Muscle of back (tissue), 13 donors: ENCODE results near the gene APOLD1. TPM values are rescaled to one million over a fixed set of nuclear protein-coding genes. Genes with fewer than 3 reads are reported as not detected.
"Not testable (repeated sequence)": the region's sequence is repeated elsewhere in the genome, so short reads cannot be mapped to it uniquely, and the experiment has no call there.

Experiments used
- DNase-seq, 3 donors: peaks; one replicate each; pipeline versions ENCODE4 v3.0.0 to v3.0.0-alpha.2; 2013
- long read RNA-seq, 9 donors: transcript quantifications; one replicate each; lab custom pipeline, GENCODE V29; 2026
- polyA plus RNA-seq, 10 donors: library from polyadenylated mRNA; unstranded; fragments of 120-200 nt; gene quantifications; one replicate each; pipeline ENCODE4 v1.2.1, GENCODE V29; 2013; ENCODE audit not compliant: insufficient read length in 10 of 10

Gene APOLD1, protein sequence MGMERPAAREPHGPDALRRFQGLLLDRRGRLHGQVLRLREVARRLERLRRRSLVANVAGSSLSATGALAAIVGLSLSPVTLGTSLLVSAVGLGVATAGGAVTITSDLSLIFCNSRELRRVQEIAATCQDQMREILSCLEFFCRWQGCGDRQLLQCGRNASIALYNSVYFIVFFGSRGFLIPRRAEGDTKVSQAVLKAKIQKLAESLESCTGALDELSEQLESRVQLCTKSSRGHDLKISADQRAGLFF
- 10 to 100 TPM in 6 of 10 donors, 1 to 10 TPM in 4; 6.9 to 22.2 (median 11.3) TPM for polyA plus RNA-seq
- long read RNA-seq, donor 1, full-length matches to known transcripts: 4 of 4 reads
- long read RNA-seq, donor 1, partial matches to known transcripts: 0 of 4 reads
- long read RNA-seq, donor 1, other reads (novel, unspliced or antisense): 0 of 4 reads
- long read RNA-seq, donor 2, full-length matches to known transcripts: 2 of 2 reads
- long read RNA-seq, donor 2, partial matches to known transcripts: 0 of 2 reads
- long read RNA-seq, donor 2, other reads (novel, unspliced or antisense): 0 of 2 reads
- long read RNA-seq, donor 3: 0 reads
- long read RNA-seq, donor 4, full-length matches to known transcripts: 2 of 10 reads
- long read RNA-seq, donor 4, partial matches to known transcripts: 8 of 10 reads
- long read RNA-seq, donor 4, other reads (novel, unspliced or antisense): 0 of 10 reads
- long read RNA-seq, donor 5, full-length matches to known transcripts: 3 of 3 reads
- long read RNA-seq, donor 5, partial matches to known transcripts: 0 of 3 reads
- long read RNA-seq, donor 5, other reads (novel, unspliced or antisense): 0 of 3 reads
- long read RNA-seq, donor 6: 0 reads
- long read RNA-seq, donor 7, full-length matches to known transcripts: 6 of 6 reads
- long read RNA-seq, donor 7, partial matches to known transcripts: 0 of 6 reads
- long read RNA-seq, donor 7, other reads (novel, unspliced or antisense): 0 of 6 reads
- long read RNA-seq, donor 8, full-length matches to known transcripts: 2 of 2 reads
- long read RNA-seq, donor 8, partial matches to known transcripts: 0 of 2 reads
- long read RNA-seq, donor 8, other reads (novel, unspliced or antisense): 0 of 2 reads
- long read RNA-seq, donor 9, full-length matches to known transcripts: 1 of 1 reads
- long read RNA-seq, donor 9, partial matches to known transcripts: 0 of 1 reads
- long read RNA-seq, donor 9, other reads (novel, unspliced or antisense): 0 of 1 reads

DNA sequence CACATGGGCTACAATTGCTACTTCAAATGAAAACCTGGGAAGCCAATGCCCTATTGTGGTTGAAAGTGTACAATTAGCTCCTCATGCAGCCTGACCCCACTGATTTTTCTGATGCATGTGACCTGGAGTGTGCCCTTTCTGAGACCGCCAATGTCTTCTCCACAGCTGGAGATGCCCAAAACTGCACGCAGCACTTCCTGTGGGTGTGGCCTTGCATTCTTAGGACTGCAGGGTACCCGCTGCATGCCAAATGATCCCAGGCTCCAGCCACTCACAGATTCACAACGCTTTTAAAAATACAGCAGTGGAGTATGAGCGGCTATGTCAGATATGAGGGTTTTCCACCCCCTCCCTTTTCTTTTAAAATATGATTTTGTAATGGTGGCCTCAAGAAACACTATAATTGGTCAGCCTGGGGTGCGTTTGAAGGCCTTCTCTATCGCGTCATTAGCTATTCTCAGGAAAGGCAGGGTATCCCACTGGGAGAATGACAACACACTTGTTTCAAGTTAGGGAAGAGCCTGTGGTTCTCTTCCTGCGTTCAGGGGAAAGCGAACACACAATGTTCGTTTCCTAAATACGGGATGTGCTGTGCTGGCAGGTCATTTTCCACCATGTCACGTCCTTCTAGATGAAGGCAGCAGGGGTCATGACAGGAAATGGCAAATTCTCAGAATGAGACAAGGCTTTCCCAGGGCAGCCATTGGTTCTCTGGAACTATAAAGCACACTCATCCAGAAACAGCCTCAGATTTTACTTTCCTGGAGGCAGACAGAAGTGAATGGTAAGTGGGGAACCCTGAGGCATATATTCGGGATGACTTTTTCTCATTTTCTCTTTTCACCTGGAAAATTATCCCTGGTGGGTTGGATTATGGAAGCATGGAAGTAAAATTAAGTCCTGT, at the start of gene APOLD1:
Gene APOLD1, plus strand, starts transcription at position 749 of the 904 bp plus-strand sequence. Its CDS starts 33 bp downstream, at position 782.
- peak; percentile 38 to 73 (median 54) for DNase-seq

DNA sequence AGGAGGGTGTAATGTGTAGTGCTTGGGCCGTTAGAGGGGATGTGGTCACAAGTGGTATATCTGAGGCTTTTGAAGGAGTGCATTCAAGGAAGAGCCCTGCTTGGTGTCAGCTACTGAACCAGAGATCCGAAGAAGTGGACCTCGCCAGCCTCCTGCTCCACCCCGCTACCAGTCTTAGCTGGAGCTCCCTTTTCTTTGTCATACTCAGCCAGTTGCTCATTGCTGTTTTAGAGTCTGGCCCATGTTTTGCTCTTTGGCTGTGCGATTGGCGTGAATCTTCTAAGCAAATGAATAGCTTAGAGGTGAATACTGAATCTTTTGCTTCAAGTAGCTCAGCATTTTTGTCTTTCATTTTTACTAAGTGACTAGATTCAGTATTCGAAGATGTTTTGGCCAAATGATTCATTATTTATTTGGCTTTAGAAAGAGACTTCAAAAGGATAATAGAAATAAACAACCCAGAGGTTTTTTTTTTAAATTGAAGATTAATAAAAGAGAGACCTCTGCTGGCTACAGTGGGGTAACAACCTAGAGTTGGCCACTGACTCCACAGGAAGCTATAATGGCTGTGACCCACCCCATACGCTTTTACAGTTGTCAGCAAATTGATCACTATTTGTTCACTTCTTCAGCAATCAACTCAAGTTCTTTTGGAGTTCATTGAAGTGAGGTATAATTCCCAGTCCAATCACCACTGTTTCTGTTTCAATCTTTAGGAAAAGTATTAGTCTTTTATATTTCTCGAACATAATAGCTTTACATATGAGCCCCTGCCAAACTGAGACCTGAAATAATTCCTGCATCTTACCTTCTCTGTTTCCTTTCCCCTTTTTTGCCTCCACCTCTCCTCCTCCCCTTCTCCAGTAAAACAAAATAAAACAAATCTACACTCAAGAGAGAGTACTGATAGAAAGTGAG, 48.4 kb upstream of the APOLD1 start:
- peak in 2 of 3 donors; percentile 40 to 60 for DNase-seq

DNA sequence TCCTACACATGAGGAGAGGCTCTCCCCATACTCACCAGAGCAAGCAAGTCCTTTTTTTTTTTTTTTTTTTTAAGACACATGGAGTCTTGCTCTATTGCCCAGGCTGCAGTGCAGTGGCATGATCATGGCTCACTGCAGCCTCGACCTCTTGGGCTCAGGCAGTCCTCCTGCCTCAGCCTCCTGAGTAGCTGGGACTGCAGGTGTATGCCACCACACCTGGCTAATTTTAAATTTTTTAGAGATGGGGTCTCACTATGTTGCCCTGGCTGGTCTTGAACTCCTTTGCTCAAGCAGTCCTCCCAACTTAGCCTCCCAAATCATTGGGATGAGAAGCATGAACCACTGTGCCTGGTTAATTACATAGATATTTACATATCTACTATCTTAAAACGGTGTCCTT, 47.3 kb upstream of the APOLD1 start:
- not testable (repeated sequence) for DNase-seq

DNA sequence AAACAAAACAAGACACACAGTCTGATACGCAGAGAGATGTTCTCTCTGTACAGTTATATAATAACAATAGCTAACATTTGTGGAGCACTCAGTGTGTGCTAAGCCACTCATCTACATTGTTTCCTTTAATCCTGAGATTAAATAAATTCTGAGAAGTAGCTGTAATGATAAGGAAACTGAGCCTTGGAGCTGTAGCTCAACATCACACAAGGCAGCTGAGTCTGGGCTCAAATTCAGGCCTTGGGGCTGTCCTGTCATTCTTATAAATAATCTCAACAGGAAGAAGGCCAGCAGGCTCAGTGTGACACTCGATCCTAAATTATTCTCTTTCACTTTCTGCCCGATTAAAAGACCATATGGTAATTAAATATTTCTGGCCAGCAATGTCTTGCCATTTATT, 43.8 kb upstream of the APOLD1 start:
- peak in 1 of 3 donors; percentile 40 for DNase-seq

DNA sequence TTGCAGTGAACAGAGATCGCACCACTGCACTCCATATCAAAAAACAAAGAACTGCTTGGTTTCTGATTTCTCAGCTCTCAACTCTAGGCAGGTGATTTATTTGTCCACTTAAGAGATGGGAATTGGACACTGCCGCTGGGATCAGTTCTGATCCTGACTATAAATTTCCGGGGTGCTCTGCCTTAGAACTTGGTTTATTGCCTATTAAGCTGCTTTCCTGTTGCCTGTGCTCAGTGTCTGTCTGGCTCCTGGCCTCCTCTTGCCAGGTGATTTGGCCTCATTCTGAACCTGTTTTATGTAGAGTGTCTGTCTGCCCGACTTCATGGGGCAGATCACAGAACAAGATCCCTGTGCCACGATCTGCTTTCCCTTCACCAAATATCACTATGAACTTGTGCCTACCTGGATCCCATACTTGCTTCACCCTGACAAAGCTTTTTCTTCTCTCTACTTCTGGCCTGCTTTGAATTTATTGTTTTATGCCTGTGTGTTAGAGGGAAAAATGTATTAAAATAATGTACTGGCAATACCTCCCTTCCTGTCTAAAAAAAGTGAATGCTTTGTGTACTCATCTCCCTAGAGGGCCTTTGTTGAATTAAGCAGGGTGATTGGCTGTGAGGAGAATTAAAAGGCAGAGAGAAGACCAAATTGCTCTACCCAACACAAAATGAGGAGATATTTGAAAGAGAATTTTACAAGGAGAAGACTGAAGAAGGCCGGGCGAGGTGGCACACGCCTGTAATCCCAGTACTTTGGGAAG, 40.7 kb upstream of the APOLD1 start:
- DNase-seq: no peak

DNA sequence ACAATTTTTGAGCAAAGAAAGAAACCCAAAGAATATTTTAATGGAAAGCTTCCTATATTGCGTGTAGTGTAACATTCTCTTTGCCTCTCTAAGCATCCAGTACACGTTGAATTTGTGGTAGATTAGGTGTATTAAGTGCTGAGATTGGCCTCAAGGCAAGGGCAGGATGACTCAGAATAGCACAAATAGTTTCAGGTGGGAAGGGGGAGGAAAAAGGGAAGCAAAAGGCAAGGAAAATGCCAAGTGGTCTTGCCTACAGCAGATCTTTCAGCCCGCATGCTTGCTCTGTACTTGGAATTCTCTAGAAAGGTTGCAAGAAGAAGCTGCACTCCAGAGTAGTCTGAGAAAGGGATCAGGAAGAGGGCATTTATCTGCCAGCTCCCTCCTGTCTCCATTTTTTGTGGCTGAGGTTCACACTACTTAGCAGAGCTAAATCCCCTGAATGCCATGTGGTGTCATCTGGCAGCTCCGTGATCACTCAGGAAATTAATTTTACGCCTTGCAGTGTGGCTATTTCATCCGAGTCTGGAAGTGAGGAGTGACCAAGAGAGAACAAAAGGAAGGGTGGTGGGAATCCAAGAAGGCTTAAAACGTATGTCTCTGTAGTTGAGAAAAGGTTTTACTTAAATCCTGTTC, 39.8 kb upstream of the APOLD1 start:
- no peak for DNase-seq

DNA sequence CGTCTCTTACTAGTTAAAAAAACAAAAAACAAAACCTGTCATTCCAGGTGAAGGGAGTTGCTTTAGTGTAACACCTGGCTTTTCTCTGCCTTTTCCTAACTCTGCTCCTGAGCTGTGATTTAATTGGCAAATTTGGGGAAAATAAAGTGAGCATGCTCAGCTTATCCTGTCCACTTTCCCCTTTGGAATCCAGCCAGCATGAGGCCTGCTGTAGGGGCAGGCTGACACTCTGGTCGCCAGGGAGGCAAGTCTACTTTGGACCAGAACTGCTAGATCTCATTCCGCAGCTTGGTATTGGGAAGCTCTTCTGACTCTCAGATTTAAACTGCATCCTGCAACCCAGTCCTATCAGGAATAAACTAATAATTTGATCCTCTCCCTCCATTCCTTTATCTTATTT, 38.2 kb upstream of the APOLD1 start:
- DNase-seq: no peak

DNA sequence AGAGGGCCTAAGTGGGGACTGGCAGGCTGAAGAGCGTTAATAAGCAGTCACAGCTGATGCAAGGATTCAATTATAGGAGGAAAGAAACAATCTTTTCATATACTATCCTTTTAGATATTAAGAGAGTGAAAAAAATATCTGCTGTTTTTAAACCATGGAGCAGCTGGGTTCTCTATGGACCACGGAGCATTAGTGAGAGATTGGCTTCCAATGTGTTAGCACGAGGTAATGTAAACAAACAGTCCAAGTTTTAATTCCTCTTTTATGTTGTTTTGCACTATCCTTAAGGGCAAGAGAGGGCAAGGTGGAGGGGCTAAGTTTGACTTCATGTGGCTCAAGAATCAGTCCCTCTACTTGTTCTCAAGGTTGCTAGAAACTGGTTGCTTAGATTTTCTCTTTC, 37.4 kb upstream of the APOLD1 start:
- no peak for DNase-seq

DNA sequence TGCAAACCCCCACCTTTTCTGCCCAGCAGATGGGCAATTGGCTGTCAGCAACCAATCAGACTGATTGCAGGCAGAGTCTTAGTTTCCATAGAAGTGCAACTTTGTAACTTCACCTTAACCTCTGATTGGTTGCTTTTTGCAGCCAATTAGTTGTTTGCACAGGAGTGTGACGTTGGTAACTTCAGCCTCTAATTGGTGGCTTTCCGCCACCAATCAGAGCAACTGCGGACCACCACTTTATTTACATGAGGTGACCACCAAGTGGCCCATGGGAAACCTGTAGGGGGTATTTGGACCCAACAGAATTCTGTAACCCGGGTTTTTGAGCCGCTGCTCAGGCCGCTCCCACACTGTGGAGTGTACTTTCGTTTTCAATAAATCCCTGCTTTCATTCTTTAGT, 36.0 kb upstream of the APOLD1 start:
- no peak for DNase-seq

DNA sequence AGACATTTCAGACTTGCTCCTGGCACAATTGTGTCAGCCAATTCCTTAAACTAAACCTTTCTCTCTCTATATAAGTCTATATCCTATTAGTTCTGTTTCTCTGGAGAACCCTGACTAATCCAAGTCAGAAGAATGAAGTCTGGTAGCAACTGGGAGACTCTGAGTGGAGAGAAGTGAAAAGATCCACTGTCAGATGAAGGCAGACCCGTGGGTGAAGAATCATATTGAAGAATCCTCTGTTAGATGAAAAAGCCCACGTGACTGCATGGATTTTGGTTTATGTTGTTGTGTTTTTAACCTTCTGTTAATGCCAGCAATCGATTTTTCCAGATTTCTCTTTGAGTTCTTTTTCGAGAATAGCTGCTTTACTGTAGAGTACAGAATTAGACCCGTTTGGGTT, 29.5 kb upstream of the APOLD1 start:
- DNase-seq: no peak

DNA sequence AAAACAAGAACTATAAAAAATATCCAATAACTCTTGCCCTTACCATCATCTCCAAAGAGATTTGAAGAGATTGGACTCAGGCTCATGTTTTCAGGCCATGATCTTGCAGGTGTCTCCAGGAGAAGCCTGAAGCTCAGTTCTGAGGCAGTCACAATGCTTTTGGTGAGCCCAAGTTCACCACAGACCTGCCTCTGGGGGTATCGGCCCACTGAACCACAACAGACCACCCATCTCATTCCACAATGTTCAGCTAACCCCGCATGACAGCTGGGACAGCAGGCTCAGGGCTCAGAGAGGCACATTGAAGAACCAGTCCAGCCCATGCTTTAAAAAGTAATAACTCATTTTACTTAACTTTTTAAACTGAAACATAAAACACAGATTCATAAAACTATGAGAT, 28.3 kb upstream of the APOLD1 start:
- no peak for DNase-seq

DNA sequence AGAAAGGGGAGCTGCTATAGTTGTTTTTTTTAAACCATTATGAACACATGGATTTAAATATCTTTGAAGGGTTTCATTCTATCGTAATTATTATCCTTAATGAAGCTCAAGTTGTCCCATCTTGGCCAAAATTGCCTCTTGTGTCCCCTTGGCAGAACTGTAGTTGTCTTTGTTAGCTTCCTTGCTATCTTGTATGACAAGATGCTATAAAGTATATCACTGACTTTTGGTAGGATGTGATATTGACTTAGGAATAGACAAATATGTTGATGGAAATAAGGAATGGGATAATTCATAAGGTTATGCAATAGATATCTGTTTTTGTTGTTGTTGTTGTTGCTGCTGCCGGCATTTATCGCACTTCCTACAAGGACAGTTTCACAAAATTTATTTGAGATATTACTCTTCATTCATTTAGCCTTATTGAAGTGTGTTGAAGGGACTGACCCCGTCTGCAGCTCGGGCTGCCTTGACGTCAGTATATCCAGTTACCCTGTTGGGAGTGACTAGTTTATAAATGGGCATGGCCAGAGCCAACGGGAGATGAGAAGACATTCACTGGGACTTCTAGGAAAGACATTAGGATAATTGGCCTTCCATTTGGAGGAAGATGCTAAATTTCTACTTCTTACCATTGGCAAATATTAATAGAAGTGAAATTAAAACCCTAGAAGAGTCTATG, 26.1 kb upstream of the APOLD1 start:
- no peak for DNase-seq

DNA sequence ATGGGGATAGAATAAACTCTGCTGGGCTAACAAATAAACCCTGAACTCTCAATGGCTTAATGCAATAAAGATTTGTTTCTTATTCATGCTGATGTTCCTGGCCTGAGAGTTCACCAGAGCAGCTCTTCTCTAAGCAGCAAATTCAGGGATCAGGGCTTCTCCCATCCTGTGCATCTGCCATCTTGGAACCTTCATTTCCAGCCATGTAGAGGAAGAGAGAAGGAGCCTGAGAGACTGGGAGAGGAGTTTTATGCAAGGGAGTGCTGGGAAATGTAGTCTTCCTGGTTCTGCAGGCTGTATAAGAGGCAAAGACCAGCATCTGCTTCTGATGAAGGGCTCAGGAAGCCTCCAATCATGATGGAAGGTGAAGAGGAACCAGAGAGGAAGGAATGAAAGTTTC, 20.6 kb upstream of the APOLD1 start:
- no peak for DNase-seq

DNA sequence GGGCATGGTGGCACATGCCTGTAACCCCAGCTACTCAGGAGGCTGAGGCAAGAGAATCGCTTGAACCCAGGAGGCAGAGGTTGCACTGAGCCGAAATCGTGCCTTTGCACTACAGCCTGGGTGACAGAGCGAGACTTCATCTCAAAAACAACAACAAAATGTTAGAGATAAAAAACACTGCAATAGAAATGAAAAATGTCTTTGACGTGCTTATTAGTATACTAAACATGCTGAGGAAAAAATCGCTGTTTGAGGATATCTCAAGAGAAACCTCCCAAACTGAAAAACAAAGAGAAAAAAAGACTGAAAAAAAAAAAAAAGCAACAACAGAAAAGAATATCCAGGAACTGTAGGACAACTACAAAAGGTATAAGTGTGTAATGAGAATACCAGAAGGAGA, 15.2 kb upstream of the APOLD1 start:
- DNase-seq: no peak

DNA sequence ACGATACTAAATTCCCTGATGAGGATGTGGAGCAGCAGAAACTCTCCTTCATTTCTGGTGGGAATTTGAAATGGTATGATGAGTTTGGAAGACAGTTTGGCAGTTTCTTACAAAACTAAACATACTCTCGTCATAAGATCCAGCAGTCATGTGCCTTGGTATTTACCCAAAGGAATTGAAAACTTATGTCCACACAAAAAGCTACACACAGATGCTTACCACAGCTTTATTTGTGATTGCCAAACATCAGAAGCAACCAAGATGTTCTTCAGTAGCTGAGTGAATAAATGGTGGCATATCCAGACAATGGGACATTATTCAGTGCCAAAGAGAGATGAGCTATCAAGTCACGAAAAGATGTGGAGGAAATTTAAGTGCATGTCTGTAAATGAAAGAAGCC, 10.7 kb upstream of the APOLD1 start:
- DNase-seq: no peak

DNA sequence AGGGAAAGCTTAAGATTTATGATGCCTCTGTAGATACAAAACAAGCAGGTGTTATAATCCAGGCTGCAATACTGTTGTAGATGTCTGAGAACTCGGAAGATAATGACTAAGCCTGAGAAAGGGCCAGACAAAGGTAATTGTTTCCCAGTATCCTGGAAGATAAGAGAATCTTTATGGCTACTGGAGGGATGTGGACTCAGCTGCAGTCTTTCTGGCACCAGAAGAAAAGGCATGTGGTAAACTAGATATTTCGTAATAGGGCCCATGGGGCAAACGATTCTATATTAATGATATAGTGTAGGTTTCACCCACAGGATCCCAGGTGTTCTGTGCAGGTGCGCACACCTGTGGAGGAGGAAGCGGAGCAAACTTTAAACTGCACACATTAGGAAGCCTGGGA, 9.2 kb upstream of the APOLD1 start:
- DNase-seq: no peak

DNA sequence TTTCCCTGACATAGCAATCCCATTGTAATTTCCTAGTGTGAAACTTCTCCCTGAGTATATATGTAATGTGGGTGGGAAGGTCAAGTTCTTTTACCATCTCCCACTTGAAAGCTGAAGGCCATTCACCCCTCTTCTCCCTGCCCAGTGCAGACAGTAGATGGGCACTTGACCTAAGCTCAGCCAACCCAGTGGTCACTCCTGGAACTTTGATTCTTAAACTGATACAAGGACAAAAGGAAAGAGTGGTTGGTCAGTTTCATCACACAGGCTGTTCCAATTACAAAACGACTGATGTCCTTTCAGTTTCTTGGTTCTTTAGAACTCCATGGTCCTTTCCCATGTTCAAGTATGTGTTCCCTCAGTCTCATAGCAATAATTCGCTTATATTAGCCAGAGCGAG, 8.4 kb upstream of the APOLD1 start:
- DNase-seq: no peak

DNA sequence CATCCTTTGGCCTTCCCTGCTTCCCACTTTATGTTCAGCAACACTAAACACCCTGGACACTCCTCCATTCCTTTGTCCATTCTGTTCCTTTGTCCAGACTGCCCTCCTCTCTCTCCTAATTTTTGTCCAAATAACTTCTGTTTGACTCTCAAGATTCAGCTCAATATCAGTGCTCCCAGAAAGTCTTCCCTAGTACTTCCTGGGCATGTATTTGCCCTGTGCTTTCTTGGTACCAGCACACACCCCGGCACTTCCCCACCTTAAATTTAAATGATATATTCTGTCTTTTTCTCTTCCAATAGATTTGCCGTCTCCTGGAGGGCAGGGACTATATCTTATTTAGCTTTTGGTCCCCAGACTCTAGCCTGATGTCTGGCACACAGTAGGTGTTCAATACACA, 6.5 kb upstream of the APOLD1 start:
- no peak for DNase-seq
